Prostate gland (tissue), 2 donors: ENCODE data around the gene CTNNBL1. TPM values are rescaled to one million over a fixed set of nuclear protein-coding genes. Genes with fewer than 3 reads are reported as not detected.

Source experiments
- DNase-seq: peaks from one replicate; pipeline ENCODE4 v3.0.0-alpha.2; 2019; ENCODE audit warnings: low spot score
- H3K27ac ChIP-seq, 2 donors: fragments of 200-600 bp; sonication (generic); 2 replicates each; pipeline ENCODE4 v1.5.1; 2017 to 2019
- H3K27me3 ChIP-seq: fragments of 200-600 bp; sonication (generic); replicated peaks from 2 replicates; pipeline ENCODE4 v1.5.1; 2019; ENCODE audit not compliant: insufficient read depth
- H3K36me3 ChIP-seq, 2 donors: fragments of 200-600 bp; sonication (generic); 1 replicate in 1 of 2; 2 replicates in 1 of 2; pipeline versions ENCODE4 v1.5.1 to v1.8.1; 2017 to 2019
- H3K4me1 ChIP-seq: fragments of 200-600 bp; sonication (generic); replicated peaks from 2 replicates; pipeline ENCODE4 v1.5.1; 2019
- H3K4me3 ChIP-seq, 2 donors: fragments of 200-600 bp; sonication (generic); 2 replicates each; pipeline ENCODE4 v1.5.1; 2017 to 2019
- H3K9me3 ChIP-seq: fragments of 200-600 bp; sonication (generic); 2 replicates; pipeline ENCODE4 v1.5.1; 2017
- CTCF ChIP-seq, 4 experiments: fragments of 200-600 bp in 2 of 4; fragments of 450-650 bp in 2 of 4; sonication (generic) in 2 of 4; IDR thresholded peaks; 1 replicate in 3 of 4; 2 replicates in 1 of 4; pipeline ENCODE4 v1.5.1; 2016 to 2019; ENCODE audit warnings: antibody characterized with exemption in 4 of 4, mild to moderate bottlenecking in 2 of 4, moderate library complexity in 2 of 4
- POLR2A ChIP-seq: fragments of 450-650 bp; IDR thresholded peaks from one replicate; pipeline ENCODE4 v1.6.1; 2016; ENCODE audit warnings: antibody characterized with exemption, mild to moderate bottlenecking
- POLR2AphosphoS5 ChIP-seq: sonication (generic); formaldehyde crosslinking; IDR thresholded peaks from one replicate; pipeline ENCODE4 v1.6.1; 2017; ENCODE audit warnings: antibody characterized with exemption
- WGBS: methylation state at CpG from one replicate; pipeline ENCODE4 v1.1.5; 2018; 5-methylcytosine and 5-hydroxymethylcytosine counted together
- intact Hi-C: fragments of 100-400 bp; cut with DNase I; formaldehyde crosslinking; loops from one replicate; pipeline ENCODE4 v1.14.2; 2022
- total RNA-seq, 2 donors: library from RNA; depleted of rRNA; stranded (reverse); fragments of >200 nt; gene quantifications; one replicate each; pipeline ENCODE4 v1.1.0, GENCODE V29; 2016

CTNNBL1 gene
- total RNA-seq, 2 donors from 2014 or later: 29.9 to 61.0 TPM

- H3K27ac ChIP-seq: no peak overlapping the region
- intact Hi-C loops: no loop called here
- 75% methylated on average over 1 of the region's 1 CpG for WGBS
- H3K27me3 ChIP-seq: no peaks in the 10 kb centered on the region
- no peak overlapping the region for H3K4me3 ChIP-seq
- H3K4me1 ChIP-seq: no peaks in the 10 kb centered on the region
- TF ChIP-seq POLR2A: no peak
- no peak for TF ChIP-seq POLR2AphosphoS5
- no peak for TF ChIP-seq CTCF (IDR thresholded peaks at IDR 0.05)
- H3K9me3 ChIP-seq: no peaks in the 10 kb centered on the region
- H3K36me3 ChIP-seq: no peaks in the 10 kb centered on the region
- DNase-seq: no peak
Measured at GRCh38 chr20:37920679-37921322, 227.0 kb downstream of the CTNNBL1 start.

GRCh38 chr20:37921341-37921929 is 227.6 kb downstream of the CTNNBL1 start:
- no peak overlapping the region for H3K4me3 ChIP-seq
- intact Hi-C loops: no loop called here
- H3K4me1 ChIP-seq: no peaks in the 10 kb centered on the region
- DNase-seq: no peak
- no peak overlapping the region for H3K27ac ChIP-seq
- H3K36me3 ChIP-seq: no peaks in the 10 kb centered on the region
- H3K9me3 ChIP-seq: no peaks in the 10 kb centered on the region
- no peak for TF ChIP-seq POLR2AphosphoS5
- no peak for TF ChIP-seq POLR2A
- no peak for TF ChIP-seq CTCF (IDR thresholded peaks at IDR 0.05)
- H3K27me3 ChIP-seq: no peaks in the 10 kb centered on the region
- WGBS: 95% methylated on average over 6 of the region's 6 CpGs

Other genes starting within 250 kb of the CTNNBL1 start
- gene NNAT, start 172.8 kb upstream of the CTNNBL1 start, total RNA-seq: 1 to 10 TPM in 1 of 2 donors, under 1 TPM in 1; 0.41 to 4.3 TPM
- gene BLCAP, start 166.2 kb upstream of the CTNNBL1 start, total RNA-seq: 100 to 1,000 TPM in 1 of 2 donors, 10 to 100 TPM in 1; 93.0 to 101 TPM
- 10 to 100 TPM; 31.3 to 69.5 TPM for gene VSTM2L, start 209.1 kb downstream of the CTNNBL1 start, total RNA-seq